Breast epithelium (tissue), 3 donors: ENCODE results near the gene LGALS12.

Experiments used
- CTCF ChIP-seq, 3 donors: fragments of 450-650 bp; IDR thresholded peaks; one replicate each; pipeline ENCODE4 v1.5.1; 2016 to 2017; ENCODE audit warnings: antibody characterized with exemption in 3 of 3, mild to moderate bottlenecking in 3 of 3, moderate library complexity in 3 of 3
- POLR2A ChIP-seq: fragments of 450-650 bp; IDR thresholded peaks from one replicate; pipeline ENCODE4 v1.6.1; 2016; ENCODE audit warnings: antibody characterized with exemption, mild to moderate bottlenecking, moderate library complexity
- POLR2AphosphoS5 ChIP-seq, 3 donors: sonication (generic); formaldehyde crosslinking; IDR thresholded peaks; one replicate each; pipeline ENCODE4 v1.6.1; 2017; ENCODE audit warnings: antibody characterized with exemption in 3 of 3

GRCh38 chr11:63504054-63504453 lies 1.8 kb upstream of the LGALS12 start:
- TF ChIP-seq POLR2AphosphoS5 (IDR thresholded peaks at IDR 0.05) = no peak
- TF ChIP-seq CTCF (IDR thresholded peaks at IDR 0.05) = no peak
- no peak for TF ChIP-seq POLR2A
